Calu3 (cell line): Measurements from ENCODE around the gene VTCN1. TPM values are rescaled to one million over a fixed set of nuclear protein-coding genes. Genes with fewer than 3 reads are reported as not detected.

ENCODE experiments used
- BruUV-seq: library from RNA; stranded (reverse); fragments of 400-500 nt; replicated peaks from 2 replicates; lab custom pipeline; 2021; lab: Mats Ljungman, UMichigan
- CTCF ChIA-PET: fragments of 300-600 bp; sonication (Branson Sonifier 250); formaldehyde crosslinking; loops from one replicate; lab custom pipeline; 2022; ENCODE audit warnings: antibody characterized with exemption; lab: Charles Lee
- DNase-seq: peaks from one replicate; pipeline ENCODE4 v3.0.0; 2022
- H3K27ac Mint-ChIP-seq: one replicate; pipeline ENCODE4 v1.8.0; 2022; ENCODE audit warnings: mixed read lengths; ENCODE audit not compliant: unreplicated experiment
- H3K27me3 Mint-ChIP-seq: one replicate; pipeline ENCODE4 v1.8.0; 2022; ENCODE audit warnings: mixed read lengths; ENCODE audit not compliant: unreplicated experiment
- H3K36me3 Mint-ChIP-seq: one replicate; pipeline ENCODE4 v1.8.0; 2022; ENCODE audit warnings: mild to moderate bottlenecking, moderate library complexity, mixed read lengths; ENCODE audit not compliant: insufficient read depth, unreplicated experiment
- H3K4me1 Mint-ChIP-seq: one replicate; pipeline ENCODE4 v1.8.0; 2022; ENCODE audit warnings: mild to moderate bottlenecking, low read depth, mixed read lengths; ENCODE audit not compliant: unreplicated experiment
- H3K4me3 Mint-ChIP-seq: one replicate; pipeline ENCODE4 v1.8.0; 2022; ENCODE audit warnings: mild to moderate bottlenecking, low read depth, moderate library complexity, mixed read lengths; ENCODE audit not compliant: unreplicated experiment
- H3K9me3 Mint-ChIP-seq: one replicate; pipeline ENCODE4 v1.8.0; 2022; ENCODE audit warnings: low read depth, mixed read lengths; ENCODE audit not compliant: unreplicated experiment
- intact Hi-C: fragments of 100-400 bp; cut with micrococcal nuclease; formaldehyde crosslinking; loops from one replicate; pipeline ENCODE4 v1.10.0; 2022; ENCODE audit not compliant: unreplicated experiment
- total RNA-seq: library from RNA; stranded (reverse); gene quantifications from 2 replicates; pipeline ENCODE4 v1.2.3, GENCODE V29; 2022
- TF ChIP-seq, protein P1 (sequence below): fragments of 200-600 bp; IDR thresholded peaks from one replicate; pipeline ENCODE4 v1.8.0; 2022; ENCODE audit warnings: antibody characterized with exemption; ENCODE audit not compliant: unreplicated experiment

Gene VTCN1
- total RNA-seq, 1 experiment from 2014 or later: 39.1 TPM

GRCh38 chr1:117181630-117182041 is 29.1 kb downstream of the VTCN1 start:
- Mint-ChIP-seq H3K27ac (no peak overlapping the region), H3K27me3 (no peaks in the 10 kb centered on the region), H3K9me3 (no peaks in the 10 kb centered on the region), H3K4me3 (no peak overlapping the region), H3K4me1 (peaks cover 16% of the 10 kb centered on the region), H3K36me3 (no peaks in the 10 kb centered on the region)
- no TSS peak for BruUV-seq
- TF ChIP-seq, protein P1, sequence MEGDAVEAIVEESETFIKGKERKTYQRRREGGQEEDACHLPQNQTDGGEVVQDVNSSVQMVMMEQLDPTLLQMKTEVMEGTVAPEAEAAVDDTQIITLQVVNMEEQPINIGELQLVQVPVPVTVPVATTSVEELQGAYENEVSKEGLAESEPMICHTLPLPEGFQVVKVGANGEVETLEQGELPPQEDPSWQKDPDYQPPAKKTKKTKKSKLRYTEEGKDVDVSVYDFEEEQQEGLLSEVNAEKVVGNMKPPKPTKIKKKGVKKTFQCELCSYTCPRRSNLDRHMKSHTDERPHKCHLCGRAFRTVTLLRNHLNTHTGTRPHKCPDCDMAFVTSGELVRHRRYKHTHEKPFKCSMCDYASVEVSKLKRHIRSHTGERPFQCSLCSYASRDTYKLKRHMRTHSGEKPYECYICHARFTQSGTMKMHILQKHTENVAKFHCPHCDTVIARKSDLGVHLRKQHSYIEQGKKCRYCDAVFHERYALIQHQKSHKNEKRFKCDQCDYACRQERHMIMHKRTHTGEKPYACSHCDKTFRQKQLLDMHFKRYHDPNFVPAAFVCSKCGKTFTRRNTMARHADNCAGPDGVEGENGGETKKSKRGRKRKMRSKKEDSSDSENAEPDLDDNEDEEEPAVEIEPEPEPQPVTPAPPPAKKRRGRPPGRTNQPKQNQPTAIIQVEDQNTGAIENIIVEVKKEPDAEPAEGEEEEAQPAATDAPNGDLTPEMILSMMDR: no peak
- intact Hi-C loops: no loop called here
- DNase-seq: no peak
- CTCF ChIA-PET: interaction anchor here (0.8 kb wide), 1 partner anchor 68 kb away, joined by 6 read pairs; no protein-coding TSS in a partner anchor

- intact Hi-C loops: no loop called here
- no peak overlapping the region for H3K27ac Mint-ChIP-seq
- no peak for DNase-seq
- no peak overlapping the region for H3K4me3 Mint-ChIP-seq
- CTCF ChIA-PET: no interaction called here
- H3K36me3 Mint-ChIP-seq: no peaks in the 10 kb centered on the region
- peaks cover 18% of the 10 kb centered on the region for H3K4me1 Mint-ChIP-seq
- H3K9me3 Mint-ChIP-seq: no peaks in the 10 kb centered on the region
- TF ChIP-seq, protein P1: no peak
- H3K27me3 Mint-ChIP-seq: no peaks in the 10 kb centered on the region
- no TSS peak for BruUV-seq
These were observed 30.4 kb downstream of the VTCN1 start for GRCh38 chr1:117180147-117180967.

DNA sequence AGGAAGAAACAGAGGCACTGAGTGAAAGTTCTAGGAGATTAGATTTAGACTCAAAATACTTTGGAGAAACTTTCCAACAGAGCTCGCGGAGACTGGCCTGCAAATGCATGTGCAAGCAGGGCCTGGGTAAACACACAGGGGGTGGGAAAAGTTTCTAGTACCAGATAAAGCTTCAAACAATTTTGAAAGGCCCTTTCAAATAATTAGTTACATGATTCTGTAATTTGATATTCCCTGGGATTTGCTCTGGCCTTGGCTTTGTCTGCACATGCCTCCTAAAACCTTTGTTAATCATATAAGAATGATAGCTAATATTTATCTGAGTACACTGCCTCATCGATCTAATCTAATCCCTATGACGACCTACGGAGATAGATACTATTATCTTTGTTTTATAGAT is 31.3 kb downstream of the VTCN1 start:
- BruUV-seq: no TSS peak
- Mint-ChIP-seq H3K27ac (no peak overlapping the region), H3K4me1 (peaks cover 18% of the 10 kb centered on the region), H3K9me3 (no peaks in the 10 kb centered on the region), H3K27me3 (no peaks in the 10 kb centered on the region), H3K4me3 (no peak overlapping the region), H3K36me3 (no peaks in the 10 kb centered on the region)
- DNase-seq: no peak
- TF ChIP-seq, protein P1: no peak
- intact Hi-C loops: no loop called here
- CTCF ChIA-PET: no interaction called here

- no peak for DNase-seq
- Mint-ChIP-seq H3K27ac (no peak overlapping the region), H3K4me1 (peaks cover 18% of the 10 kb centered on the region), H3K4me3 (no peak overlapping the region), H3K36me3 (no peaks in the 10 kb centered on the region), H3K27me3 (no peaks in the 10 kb centered on the region), H3K9me3 (no peaks in the 10 kb centered on the region)
- no TSS peak for BruUV-seq
- TF ChIP-seq, protein P1: no peak
- intact Hi-C loops: no loop called here
- CTCF ChIA-PET: no interaction called here
These were observed 32.0 kb downstream of the VTCN1 start for GRCh38 chr1:117178756-117179155.
